B cell (primary cell): ENCODE measurements around the gene FRMD3. TPM values are rescaled to one million over a fixed set of nuclear protein-coding genes. Genes with fewer than 3 reads are reported as not detected.

Experiments
- ATAC-seq: fragments of 200-7000 bp; cut with Tn5 transposase; one replicate; pipeline ENCODE4 v1.10.0; 2021; ENCODE audit warnings: low read depth, mild to moderate bottlenecking, moderate number of reproducible peaks, moderate library complexity
- CTCF ChIA-PET: fragments of 350-600 bp; sonication (Branson Sonifier 250); formaldehyde crosslinking; loops from one replicate; lab custom pipeline; 2021; ENCODE audit warnings: antibody characterized with exemption, inconsistent platforms; lab: Charles Lee
- POLR2A ChIA-PET: fragments of 350-600 bp; sonication (Branson Sonifier 250); formaldehyde crosslinking; loops from one replicate; lab custom pipeline; 2021; ENCODE audit warnings: antibody characterized with exemption; lab: Charles Lee
- DNase-seq: peaks from one replicate; pipeline ENCODE4 v3.0.0; 2013
- H2AFZ ChIP-seq: 2 replicates; pipeline ENCODE4 v1.6.1; 2012; ENCODE audit warnings: mild to moderate bottlenecking, low read depth, low read length; ENCODE audit not compliant: insufficient read depth, poor library complexity, severe bottlenecking
- H3K27ac ChIP-seq, 2 donors: 1 replicate in 1 of 2; 2 replicates in 1 of 2; pipeline ENCODE4 v1.5.1; 2012 to 2013; ENCODE audit warnings: low read length in 2 of 2, mild to moderate bottlenecking in 2 of 2, moderate library complexity in 1 of 2
- H3K27me3 ChIP-seq, 4 experiments: fragments of 200-600 bp in 1 of 4; sonication (generic) in 1 of 4; replicated peaks in 1 of 4; 1 replicate in 2 of 4; 2 replicates in 2 of 4; pipeline versions ENCODE4 v1.6.1 to v1.7.0; 2013 to 2016; ENCODE audit warnings: low read length in 3 of 4, mild to moderate bottlenecking in 2 of 4, mixed read lengths in 1 of 4, moderate library complexity in 1 of 4; ENCODE audit not compliant: insufficient read depth in 4 of 4, control insufficient read depth in 3 of 4; ENCODE audit errors: control extremely low read depth in 1 of 4
- H3K36me3 ChIP-seq, 2 experiments: replicated peaks in 1 of 2; 1 replicate in 1 of 2; 2 replicates in 1 of 2; pipeline versions ENCODE4 v1.6.1 to v1.7.1; 2013; ENCODE audit warnings: low read length in 1 of 2; ENCODE audit not compliant: insufficient read depth in 2 of 2, control insufficient read depth in 1 of 2; ENCODE audit errors: control extremely low read depth in 1 of 2, extremely low read depth in 1 of 2
- H3K4me1 ChIP-seq, 2 donors: fragments of 200-600 bp in 1 of 2; sonication (generic) in 1 of 2; 1 replicate in 1 of 2; 2 replicates in 1 of 2; pipeline versions ENCODE4 v1.5.1 to v1.6.1; 2013 to 2017; ENCODE audit warnings: low read length in 2 of 2; ENCODE audit not compliant: control insufficient read depth in 2 of 2, insufficient read depth in 2 of 2
- H3K4me2 ChIP-seq: replicated peaks from 2 replicates; pipeline ENCODE3; 2012; ENCODE audit warnings: mild to moderate bottlenecking, low read depth, low read length; ENCODE audit not compliant: poor library complexity, severe bottlenecking
- H3K4me3 ChIP-seq, 5 experiments: fragments of 200-600 bp in 1 of 5; sonication (generic) in 1 of 5; 1 replicate in 3 of 5; 2 replicates in 2 of 5; pipeline versions ENCODE4 v1.5.1 to v1.7.0; 2011 to 2016; ENCODE audit warnings: low read length in 4 of 5, mild to moderate bottlenecking in 4 of 5, low read depth in 2 of 5, control low read depth in 1 of 5, moderate library complexity in 1 of 5; ENCODE audit not compliant: insufficient read depth in 1 of 5; ENCODE audit errors: control extremely low read depth in 1 of 5, extremely low read depth in 1 of 5
- H3K79me2 ChIP-seq: fragments of 200-600 bp; sonication (generic); one replicate; pipeline ENCODE4 v1.6.0; 2016; ENCODE audit warnings: low read length; ENCODE audit not compliant: control insufficient read depth, insufficient read depth
- H3K9ac ChIP-seq: fragments of 200-600 bp; sonication (generic); 2 replicates; pipeline ENCODE4 v1.6.1; 2017; ENCODE audit warnings: mild to moderate bottlenecking, low read length, moderate library complexity
- H3K9me3 ChIP-seq, 3 donors: one replicate each; pipeline versions ENCODE4 v1.6.1 to v1.7.1; 2013; ENCODE audit warnings: low read length in 2 of 3; ENCODE audit not compliant: control insufficient read depth in 2 of 3, insufficient read depth in 1 of 3; ENCODE audit errors: control extremely low read depth in 1 of 3
- H4K20me1 ChIP-seq: 2 replicates; pipeline ENCODE4 v1.6.0; 2012; ENCODE audit warnings: mild to moderate bottlenecking, low read length; ENCODE audit not compliant: insufficient read depth, control insufficient read depth, poor library complexity, severe bottlenecking
- H3K27ac Mint-ChIP-seq: one replicate; pipeline ENCODE4 v1.8.0; 2021; ENCODE audit warnings: mixed read lengths
- H3K27me3 Mint-ChIP-seq: one replicate; pipeline ENCODE4 v1.8.0; 2021; ENCODE audit warnings: mixed read lengths
- H3K4me1 Mint-ChIP-seq: one replicate; pipeline ENCODE4 v1.8.0; 2021; ENCODE audit warnings: mixed read lengths
- H3K4me3 Mint-ChIP-seq: one replicate; pipeline ENCODE4 v1.8.0; 2021; ENCODE audit warnings: mixed read lengths
- H3K9me3 Mint-ChIP-seq: one replicate; pipeline ENCODE4 v1.8.0; 2022; ENCODE audit warnings: mixed read lengths; ENCODE audit not compliant: insufficient read depth
- EZH2 ChIP-seq: IDR thresholded peaks from 2 replicates; pipeline ENCODE4 v1.6.1; 2012; ENCODE audit warnings: borderline replicate concordance, low read depth, mild to moderate bottlenecking, moderate library complexity, low read length; ENCODE audit not compliant: insufficient read depth, poor library complexity, severe bottlenecking
- WGBS: methylation state at CpG from one replicate; pipeline ENCODE4 v1.1.5; 2013; ENCODE audit warnings: missing lambda C conversion rate; ENCODE audit not compliant: insufficient coverage; 5-methylcytosine and 5-hydroxymethylcytosine counted together
- intact Hi-C: fragments of 100-400 bp; cut with micrococcal nuclease; formaldehyde crosslinking; loops from one replicate; pipeline ENCODE4 v1.10.0; 2022
- polyA plus RNA-seq: library from polyadenylated mRNA; depleted of rRNA; stranded (reverse); fragments of >200 nt; gene quantifications from 2 replicates; pipeline ENCODE4 v1.2.3, GENCODE V29; 2012
- total RNA-seq, 2 donors: library from RNA; stranded (reverse); fragments of 120-200 nt in 1 of 2; gene quantifications; 1 replicate in 1 of 2; 2 replicates in 1 of 2; pipeline versions ENCODE4 v1.2.3 to v1.2.4, GENCODE V29; 2013 to 2022
- TF ChIP-seq, protein P1 (sequence below): fragments of 200-600 bp; IDR thresholded peaks from one replicate; pipeline ENCODE4 v1.8.0; 2022; ENCODE audit warnings: antibody characterized with exemption, mild to moderate bottlenecking

The FRMD3 gene
- total and polyA plus RNA-seq, 2 donors (not counting 1 experiment from before 2014, with no cell fraction given) = 0.37 to 0.49 TPM

DNA sequence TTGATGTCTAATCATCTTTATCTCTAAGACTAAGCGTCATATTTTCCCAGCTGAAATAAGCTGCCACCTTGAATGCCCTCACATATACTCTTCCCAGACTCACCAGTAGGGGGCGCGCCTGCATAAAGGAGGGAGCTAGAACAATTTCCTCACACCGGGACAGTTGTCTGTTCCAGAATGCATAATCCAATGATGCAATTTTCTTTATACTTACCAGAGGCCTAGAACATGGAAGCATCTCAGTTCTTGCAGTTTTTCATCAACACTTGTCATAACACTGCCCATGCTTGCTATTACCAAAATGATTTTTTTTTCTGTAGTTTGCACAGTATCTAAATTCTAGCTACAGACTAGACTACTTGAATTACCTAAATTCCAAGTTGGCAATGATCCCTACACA is 203.9 kb downstream of the FRMD3 start:
- DNase-seq = peak; percentile 56
- intact Hi-C loops = loop anchor here (5.0 kb wide), 2 partner anchors 263 to 318 kb away; no protein-coding TSS in a partner anchor
- no peak overlapping the region for H3K27ac Mint-ChIP-seq
- H3K4me2 ChIP-seq = no peak overlapping the region
- no peaks in the 10 kb centered on the region for H3K9me3 ChIP-seq
- no peaks in the 10 kb centered on the region for H3K27me3 Mint-ChIP-seq
- H3K27me3 ChIP-seq = no peaks in the 10 kb centered on the region
- H3K9me3 Mint-ChIP-seq = no peaks in the 10 kb centered on the region
- no peaks in the 10 kb centered on the region for H4K20me1 ChIP-seq
- POLR2A ChIA-PET = no interaction called here
- H3K9ac ChIP-seq = no peak overlapping the region
- CTCF ChIA-PET = interaction anchor here (0.9 to 4.0 kb wide), 16 partner anchors 8 to 578 kb away, joined by 3 to 24 read pairs (median 3); partner anchors contain the start of genes IDNK and UBQLN1
- WGBS = 15% methylated on average over 4 of the region's 4 CpGs
- no peak overlapping the region for H3K4me3 ChIP-seq
- no peak for TF ChIP-seq EZH2
- TF ChIP-seq, protein P1, sequence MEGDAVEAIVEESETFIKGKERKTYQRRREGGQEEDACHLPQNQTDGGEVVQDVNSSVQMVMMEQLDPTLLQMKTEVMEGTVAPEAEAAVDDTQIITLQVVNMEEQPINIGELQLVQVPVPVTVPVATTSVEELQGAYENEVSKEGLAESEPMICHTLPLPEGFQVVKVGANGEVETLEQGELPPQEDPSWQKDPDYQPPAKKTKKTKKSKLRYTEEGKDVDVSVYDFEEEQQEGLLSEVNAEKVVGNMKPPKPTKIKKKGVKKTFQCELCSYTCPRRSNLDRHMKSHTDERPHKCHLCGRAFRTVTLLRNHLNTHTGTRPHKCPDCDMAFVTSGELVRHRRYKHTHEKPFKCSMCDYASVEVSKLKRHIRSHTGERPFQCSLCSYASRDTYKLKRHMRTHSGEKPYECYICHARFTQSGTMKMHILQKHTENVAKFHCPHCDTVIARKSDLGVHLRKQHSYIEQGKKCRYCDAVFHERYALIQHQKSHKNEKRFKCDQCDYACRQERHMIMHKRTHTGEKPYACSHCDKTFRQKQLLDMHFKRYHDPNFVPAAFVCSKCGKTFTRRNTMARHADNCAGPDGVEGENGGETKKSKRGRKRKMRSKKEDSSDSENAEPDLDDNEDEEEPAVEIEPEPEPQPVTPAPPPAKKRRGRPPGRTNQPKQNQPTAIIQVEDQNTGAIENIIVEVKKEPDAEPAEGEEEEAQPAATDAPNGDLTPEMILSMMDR = peak; percentile 67
- no peaks in the 10 kb centered on the region for H3K79me2 ChIP-seq
- no peak for ATAC-seq
- no peak overlapping the region for H2AFZ ChIP-seq
- H3K4me3 Mint-ChIP-seq = no peak overlapping the region
- no peaks in the 10 kb centered on the region for H3K4me1 ChIP-seq
- H3K27ac ChIP-seq = no peak overlapping the region
- no peaks in the 10 kb centered on the region for H3K36me3 ChIP-seq
- no peaks in the 10 kb centered on the region for H3K4me1 Mint-ChIP-seq

DNA sequence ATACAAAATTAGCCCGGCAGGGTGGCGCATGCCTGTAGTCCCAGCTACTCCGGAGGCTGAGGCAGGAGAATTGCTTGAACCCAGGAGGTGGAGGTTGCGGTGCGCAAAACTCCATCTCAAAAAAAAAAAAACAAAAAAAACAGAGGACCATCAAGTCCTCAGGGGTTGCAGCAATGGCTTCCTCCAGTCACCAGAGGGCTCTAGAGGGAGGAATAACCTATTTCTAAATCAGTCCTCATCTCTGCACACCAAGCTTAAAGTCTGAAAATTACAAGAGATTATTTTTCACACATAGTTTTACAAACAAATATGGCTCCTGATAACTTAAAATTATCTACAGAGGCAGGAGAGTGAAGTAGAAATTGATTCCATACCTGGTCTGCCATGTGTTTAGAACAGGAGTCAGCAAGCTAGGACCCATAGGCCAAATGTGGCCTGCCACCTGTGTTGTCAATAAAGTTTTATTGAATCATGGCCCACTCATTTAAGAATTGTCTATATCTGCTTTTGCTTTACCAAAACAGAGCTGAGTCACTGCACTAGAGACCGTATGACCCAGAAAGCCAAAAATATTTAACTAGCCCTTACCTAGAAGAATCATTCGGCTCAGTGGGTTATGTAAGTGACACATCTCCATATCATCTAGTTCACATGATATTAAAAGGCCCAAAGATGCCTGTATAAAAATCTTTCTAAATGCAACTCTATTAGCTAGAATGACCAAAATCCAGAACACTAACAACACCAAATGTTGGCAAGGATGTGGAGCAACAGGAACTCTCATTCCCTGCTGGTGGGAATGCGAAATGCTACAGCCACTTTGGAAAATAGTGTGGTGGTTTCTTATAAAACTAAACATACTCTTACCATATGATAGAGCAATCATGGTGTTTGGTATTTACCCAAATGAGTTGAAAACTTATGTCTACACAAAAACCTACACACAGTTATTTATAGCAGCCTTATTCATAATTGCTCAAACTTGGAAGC is 207.7 kb downstream of the FRMD3 start:
- no peaks in the 10 kb centered on the region for H3K9me3 Mint-ChIP-seq

More for the DNA sequence above, 207.7 kb downstream of the FRMD3 start:
- no peak for DNase-seq
- no peaks in the 10 kb centered on the region for H3K36me3 ChIP-seq
- Mint-ChIP-seq H3K27me3 (no peaks in the 10 kb centered on the region), H3K27ac (no peak overlapping the region), H3K4me3 (no peak overlapping the region), H3K4me1 (no peaks in the 10 kb centered on the region)
- ChIA-PET CTCF (interaction anchor here (0.7 to 1.2 kb wide), 2 partner anchors 213 to 592 kb away, joined by 3 to 6 read pairs; no protein-coding TSS in a partner anchor), POLR2A (no interaction called here)
- no peaks in the 10 kb centered on the region for H3K9me3 ChIP-seq
- H3K27me3 ChIP-seq = no peaks in the 10 kb centered on the region
- TF ChIP-seq, protein P1 = no peak
- no peak for TF ChIP-seq EZH2
- no peaks in the 10 kb centered on the region for H3K4me1 ChIP-seq
- WGBS = 100% methylated on average over 3 of the region's 8 CpGs
- no peak for ATAC-seq
- intact Hi-C loops = loop anchor here (5.0 kb wide), 2 partner anchors 267 to 322 kb away; no protein-coding TSS in a partner anchor
- H2AFZ ChIP-seq = no peak overlapping the region
- no peaks in the 10 kb centered on the region for H4K20me1 ChIP-seq
- no peak overlapping the region for H3K4me3 ChIP-seq
- no peak overlapping the region for H3K4me2 ChIP-seq
- no peak overlapping the region for H3K9ac ChIP-seq
- H3K27ac ChIP-seq = no peak overlapping the region
- no peaks in the 10 kb centered on the region for H3K79me2 ChIP-seq
